ENCODE data around the gene C9orf78. TPM values are rescaled to one million over a fixed set of nuclear protein-coding genes. Genes with fewer than 3 reads are reported as not detected.

The C9orf78 gene
- total RNA-seq, 2 experiments from 2014 or later: 44.5 to 51.7 TPM

DNA sequence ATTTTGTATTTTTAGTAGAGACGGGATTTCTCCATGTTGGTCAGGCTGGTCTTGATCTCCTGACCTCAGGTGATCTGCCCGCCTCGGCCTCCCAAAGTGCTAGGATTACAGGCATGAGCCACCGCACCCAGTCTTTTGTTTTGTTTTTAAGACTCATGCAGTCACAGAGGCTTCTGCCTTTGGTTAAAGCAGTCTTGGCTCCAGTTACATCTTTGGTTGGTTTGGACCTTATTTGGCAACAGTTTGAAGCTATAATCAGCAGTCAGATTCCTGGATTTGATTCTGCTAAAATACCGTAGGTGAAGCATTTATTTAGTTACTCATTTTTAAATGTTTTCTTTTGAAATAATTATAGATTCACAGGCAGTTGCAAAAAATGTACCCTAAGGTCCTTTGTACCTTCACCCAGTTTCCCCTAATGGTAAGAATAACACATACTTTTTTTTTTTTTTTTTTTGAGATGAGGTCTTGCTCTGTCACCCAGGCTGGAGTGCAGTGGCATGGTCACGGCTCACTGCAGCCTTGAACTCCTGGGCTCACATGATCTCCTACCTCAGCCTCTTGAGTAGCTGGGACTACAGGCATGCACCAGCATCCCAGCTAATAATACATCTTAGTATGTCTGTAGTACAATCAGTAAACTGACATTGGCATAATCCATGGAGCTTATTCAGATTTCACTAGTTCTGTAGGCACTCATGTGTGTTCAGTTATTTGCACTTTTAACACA, 15.9 kb upstream of the C9orf78 start:
- POLR2A ChIA-PET: interaction anchor here (0.7 to 1.6 kb wide), 4 partner anchors 13 to 34 kb away, joined by 3 read pairs; no protein-coding TSS in a partner anchor
- intact Hi-C loops (cut with micrococcal nuclease): no loop called here
- CTCF ChIA-PET: interaction anchor here (1.0 kb wide), 1 partner anchor 14 kb away, joined by 3 read pairs; no protein-coding TSS in a partner anchor
- Mint-ChIP-seq H3K4me3 (no peak overlapping the region), H3K27me3 (no peaks in the 10 kb centered on the region), H3K27ac (peak overlapping the region; percentile 10), H3K36me3 (ENCODE audit: low read depth) (peaks cover 40% of the 10 kb centered on the region), H3K9me3 (no peaks in the 10 kb centered on the region), H3K4me1 (ENCODE audit: low read depth) (peaks cover 52% of the 10 kb centered on the region)
- DNase-seq (no peak), ATAC-seq (no peak)
- TF ChIP-seq, protein P1, sequence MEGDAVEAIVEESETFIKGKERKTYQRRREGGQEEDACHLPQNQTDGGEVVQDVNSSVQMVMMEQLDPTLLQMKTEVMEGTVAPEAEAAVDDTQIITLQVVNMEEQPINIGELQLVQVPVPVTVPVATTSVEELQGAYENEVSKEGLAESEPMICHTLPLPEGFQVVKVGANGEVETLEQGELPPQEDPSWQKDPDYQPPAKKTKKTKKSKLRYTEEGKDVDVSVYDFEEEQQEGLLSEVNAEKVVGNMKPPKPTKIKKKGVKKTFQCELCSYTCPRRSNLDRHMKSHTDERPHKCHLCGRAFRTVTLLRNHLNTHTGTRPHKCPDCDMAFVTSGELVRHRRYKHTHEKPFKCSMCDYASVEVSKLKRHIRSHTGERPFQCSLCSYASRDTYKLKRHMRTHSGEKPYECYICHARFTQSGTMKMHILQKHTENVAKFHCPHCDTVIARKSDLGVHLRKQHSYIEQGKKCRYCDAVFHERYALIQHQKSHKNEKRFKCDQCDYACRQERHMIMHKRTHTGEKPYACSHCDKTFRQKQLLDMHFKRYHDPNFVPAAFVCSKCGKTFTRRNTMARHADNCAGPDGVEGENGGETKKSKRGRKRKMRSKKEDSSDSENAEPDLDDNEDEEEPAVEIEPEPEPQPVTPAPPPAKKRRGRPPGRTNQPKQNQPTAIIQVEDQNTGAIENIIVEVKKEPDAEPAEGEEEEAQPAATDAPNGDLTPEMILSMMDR (IDR thresholded peaks at IDR 0.05): no peak

DNA sequence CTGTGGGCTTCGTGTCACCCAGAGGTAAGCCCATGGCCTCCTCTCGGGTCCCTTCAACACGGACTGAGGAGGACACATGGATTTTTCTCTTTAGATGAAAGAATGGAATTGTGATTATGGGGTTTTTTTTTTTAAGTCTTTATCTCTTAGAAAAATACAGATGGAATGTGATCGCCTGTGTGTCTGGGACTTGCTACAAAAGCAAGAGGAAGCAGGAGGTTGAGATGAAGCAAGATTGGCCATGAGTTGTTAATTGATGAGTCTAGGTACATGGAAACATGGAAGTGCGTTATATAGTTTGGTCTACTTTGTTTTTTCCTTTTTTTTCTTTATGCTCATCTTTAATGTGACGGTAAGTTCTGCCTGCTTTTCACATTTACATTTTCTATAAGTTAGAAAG, 14.8 kb upstream of the C9orf78 start:
- ATAC-seq (no peak), DNase-seq (no peak)
- Mint-ChIP-seq H3K27me3 (no peaks in the 10 kb centered on the region), H3K27ac (peak overlapping the region; percentile 52), H3K4me1 (ENCODE audit: low read depth) (peaks cover 46% of the 10 kb centered on the region), H3K4me3 (no peak overlapping the region), H3K36me3 (ENCODE audit: low read depth) (peaks cover 29% of the 10 kb centered on the region), H3K9me3 (no peaks in the 10 kb centered on the region)
- ChIA-PET POLR2A (interaction anchor here (1.4 to 2.5 kb wide), 4 partner anchors 14 to 35 kb away, joined by 3 to 12 read pairs (median 7); partner anchors contain the start of genes C9orf78 and USP20), CTCF (no interaction called here)
- TF ChIP-seq, protein P1 (IDR thresholded peaks at IDR 0.05): no peak
- intact Hi-C loops (cut with micrococcal nuclease): no loop called here

DNA sequence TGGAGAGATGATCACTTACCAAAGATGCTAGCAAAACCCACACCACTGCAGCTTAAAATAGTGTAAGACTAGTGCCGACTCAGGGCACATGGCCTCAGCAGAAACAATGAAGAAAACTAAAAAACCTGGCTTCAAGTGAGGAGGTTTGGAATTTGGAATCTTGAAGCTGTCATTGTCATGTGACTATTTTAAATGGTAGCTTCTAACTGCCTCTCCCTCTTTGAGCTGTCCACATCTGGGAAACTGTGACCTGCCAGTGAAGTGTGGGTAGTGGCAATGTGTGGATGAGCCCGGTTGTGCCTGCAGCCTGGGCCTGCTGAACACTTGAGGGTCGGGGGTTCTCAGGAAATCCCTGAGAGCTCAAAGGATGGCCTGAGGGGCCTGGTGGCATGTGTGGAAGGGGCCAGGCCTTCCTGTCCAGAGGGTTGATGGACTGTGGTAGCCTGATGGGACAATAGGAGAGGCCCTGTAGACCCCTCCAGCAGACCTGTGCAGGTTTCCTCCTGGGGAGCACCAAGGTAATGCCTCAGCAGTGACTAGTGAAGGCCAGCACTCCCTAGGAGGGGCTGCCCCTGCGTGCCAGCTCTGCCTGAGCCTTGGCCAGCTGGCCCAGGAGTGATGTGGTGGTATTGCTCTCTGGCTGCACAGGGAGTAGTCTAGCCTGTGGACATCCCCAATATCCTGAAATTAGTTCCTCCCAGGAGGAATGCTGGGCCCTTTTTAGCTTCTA, 13.8 kb upstream of the C9orf78 start:
- no peak overlapping the region for H3K4me3 Mint-ChIP-seq
- H3K27ac Mint-ChIP-seq: no peak overlapping the region
- intact Hi-C loops (cut with micrococcal nuclease): no loop called here
- peaks cover 19% of the 10 kb centered on the region for H3K36me3 Mint-ChIP-seq (ENCODE audit: low read depth)
- no peaks in the 10 kb centered on the region for H3K27me3 Mint-ChIP-seq
- DNase-seq (no peak), ATAC-seq (no peak)
- ChIA-PET POLR2A (interaction anchor here (1.1 to 2.5 kb wide), 4 partner anchors 9 to 20 kb away, joined by 3 to 12 read pairs (median 7); partner anchors contain the start of genes C9orf78 and USP20), CTCF (interaction anchor here (1.0 to 1.1 kb wide), 3 partner anchors 10 to 21 kb away, joined by 3 to 4 read pairs (median 3); no protein-coding TSS in a partner anchor)
- TF ChIP-seq, protein P1 (IDR thresholded peaks at IDR 0.05): no peak
- H3K4me1 Mint-ChIP-seq (ENCODE audit: low read depth): peaks cover 36% of the 10 kb centered on the region
- no peaks in the 10 kb centered on the region for H3K9me3 Mint-ChIP-seq

DNA sequence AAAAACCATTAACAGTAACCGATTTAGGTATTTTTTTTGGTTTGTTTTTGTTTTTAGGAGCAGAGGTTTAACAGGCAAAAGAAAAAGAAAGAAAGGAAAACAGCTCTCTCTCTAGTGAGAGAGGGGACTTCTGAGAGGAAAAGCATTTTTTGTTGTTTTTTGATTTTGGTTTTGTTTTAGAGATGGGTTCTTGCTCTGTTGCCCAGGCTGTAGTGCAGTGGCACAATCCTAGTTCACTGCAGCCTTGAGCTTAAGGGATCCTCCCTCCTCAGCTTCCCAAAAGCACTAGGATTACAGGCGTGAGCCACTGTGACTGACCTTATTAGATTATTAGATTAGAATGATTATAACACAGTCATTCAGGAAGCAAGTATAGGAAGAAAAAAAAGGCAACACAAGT, 10.3 kb upstream of the C9orf78 start:
- Mint-ChIP-seq H3K4me3 (no peak overlapping the region), H3K4me1 (ENCODE audit: low read depth) (peaks cover 36% of the 10 kb centered on the region), H3K27ac (peak overlapping the region; percentile 58), H3K36me3 (ENCODE audit: low read depth) (peaks cover 5% of the 10 kb centered on the region), H3K9me3 (no peaks in the 10 kb centered on the region), H3K27me3 (no peaks in the 10 kb centered on the region)
- ATAC-seq (no peak), DNase-seq (no peak)
- TF ChIP-seq, protein P1 (IDR thresholded peaks at IDR 0.05): no peak
- CTCF ChIA-PET: no interaction called here
- POLR2A ChIA-PET: interaction anchor here (1.0 to 1.8 kb wide), 4 partner anchors 8 to 43 kb away, joined by 4 to 6 read pairs (median 4); no protein-coding TSS in a partner anchor
- intact Hi-C loops (cut with micrococcal nuclease): no loop called here
